T1000 (cell line): Measurements from ENCODE around the gene MOB2.

Source experiments
- DNase-seq: peaks from one replicate; lab custom pipeline; 2025; ENCODE audit warnings: mixed read lengths; lab: John Stamatoyannopoulos, UW

Gene MOB2

GRCh38 chr11:1457326-1457680 lies 29.3 kb downstream of the MOB2 start:
- DNase-seq = no peak

GRCh38 chr11:1456596-1457325 lies 29.8 kb downstream of the MOB2 start:
- DNase-seq = no peak

- no peak for DNase-seq
Measured at GRCh38 chr11:1456176-1456575, 30.4 kb downstream of the MOB2 start.

- DNase-seq = no peak
Measured at GRCh38 chr11:1455763-1456060, 30.9 kb downstream of the MOB2 start.

GRCh38 chr11:1455032-1455762 lies 31.4 kb downstream of the MOB2 start:
- no peak for DNase-seq

- no peak for DNase-seq
Measured at GRCh38 chr11:1454576-1454975, 32.0 kb downstream of the MOB2 start.

- DNase-seq = no peak
Measured at GRCh38 chr11:1453611-1454034, 33.0 kb downstream of the MOB2 start.

- no peak for DNase-seq
Measured at GRCh38 chr11:1452744-1453143, 33.8 kb downstream of the MOB2 start.

GRCh38 chr11:1451781-1452470 lies 34.7 kb downstream of the MOB2 start:
- DNase-seq = no peak

- no peak for DNase-seq
Measured at GRCh38 chr11:1450949-1451710, 35.4 kb downstream of the MOB2 start.

GRCh38 chr11:1450344-1450875 lies 36.2 kb downstream of the MOB2 start:
- no peak for DNase-seq

- DNase-seq = no peak
Measured at GRCh38 chr11:1449490-1450243, 36.9 kb downstream of the MOB2 start.

- no peak for DNase-seq
Measured at GRCh38 chr11:1448882-1449281, 37.7 kb downstream of the MOB2 start.

- no peak for DNase-seq
Measured at GRCh38 chr11:1447845-1448825, 38.4 kb downstream of the MOB2 start.

GRCh38 chr11:1446623-1447022 lies 40.0 kb downstream of the MOB2 start:
- DNase-seq = no peak

- DNase-seq = no peak
Measured at GRCh38 chr11:1445741-1446445, 40.7 kb downstream of the MOB2 start.

- DNase-seq = no peak
Measured at GRCh38 chr11:1444823-1445422, 41.7 kb downstream of the MOB2 start.

GRCh38 chr11:1444321-1444720 lies 42.3 kb downstream of the MOB2 start:
- DNase-seq = no peak

GRCh38 chr11:1443737-1444136 lies 42.8 kb downstream of the MOB2 start:
- no peak for DNase-seq
